OCI-M1 (cell line): ENCODE results near the gene DNAJC6.
"Not testable (repeated sequence)": the region's sequence is repeated elsewhere in the genome, so short reads cannot be mapped to it uniquely, and the experiment has no call there.

Experiments used
- DNase-seq: peaks from one replicate; lab custom pipeline; 2025; lab: John Stamatoyannopoulos, UW

DNAJC6 gene

DNA sequence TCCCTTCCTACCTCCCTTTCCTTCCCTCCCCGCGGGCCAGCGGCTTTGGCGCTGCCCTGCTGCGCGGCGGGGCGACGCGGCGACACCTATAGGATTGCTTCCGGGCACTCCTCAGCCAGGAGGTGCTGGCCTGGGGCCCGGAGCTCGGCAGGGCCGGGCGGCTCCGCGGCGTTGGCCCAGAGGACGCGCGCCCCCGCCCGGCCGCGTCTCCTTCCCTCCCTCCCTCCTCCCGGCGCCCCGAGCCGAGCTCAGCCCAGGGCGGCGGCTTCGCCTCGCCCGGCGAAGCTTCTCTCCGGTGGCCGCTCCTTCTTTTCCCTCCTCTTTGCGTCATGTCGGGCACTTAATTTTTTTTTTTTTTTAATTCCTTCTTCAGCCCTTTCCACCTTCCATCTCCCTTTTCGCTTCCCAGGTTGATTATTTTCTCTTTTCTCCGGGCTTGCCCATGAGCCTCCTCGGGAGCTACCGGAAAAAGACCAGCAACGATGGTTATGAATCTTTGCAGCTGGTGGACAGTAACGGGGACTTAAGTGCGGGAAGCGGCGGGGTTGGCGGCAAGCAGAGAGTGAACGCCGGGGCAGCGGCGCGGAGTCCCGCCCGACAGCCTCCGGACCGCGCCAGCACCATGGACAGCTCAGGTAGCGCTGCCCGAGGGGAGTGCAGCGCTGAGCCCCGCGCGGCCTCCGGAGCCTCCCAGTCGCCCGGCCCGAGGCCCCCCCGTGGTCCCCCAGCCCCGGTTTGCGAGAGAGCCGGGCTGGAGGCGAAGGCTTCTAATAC, at the start of gene DNAJC6:
TSS of gene DNAJC6 (plus strand) at position 240 of the 774 bp plus-strand sequence. CDS start at position 443, 203 bp downstream.
- DNase-seq: peak; percentile 84

DNA sequence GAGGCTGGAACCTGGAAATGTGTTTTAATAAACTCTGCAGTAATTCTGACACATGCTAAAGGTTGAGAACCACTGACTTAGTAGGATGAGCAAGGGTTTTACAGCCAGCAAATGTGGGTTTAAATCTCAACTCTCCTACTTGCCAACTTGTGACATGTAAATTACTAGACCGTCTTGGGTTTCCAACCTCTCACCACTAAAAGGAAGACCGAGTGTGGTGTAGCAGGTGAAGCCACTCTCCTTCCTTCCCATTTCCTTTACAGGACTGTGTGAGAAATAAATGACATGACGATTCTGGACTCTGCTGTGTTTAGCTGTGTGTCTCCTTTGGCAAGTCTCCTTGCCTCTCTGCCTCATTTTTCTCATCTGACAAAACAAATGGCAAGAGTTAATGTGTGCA, 49.5 kb upstream of the DNAJC6 start:
- DNase-seq: peak; percentile 22

DNA sequence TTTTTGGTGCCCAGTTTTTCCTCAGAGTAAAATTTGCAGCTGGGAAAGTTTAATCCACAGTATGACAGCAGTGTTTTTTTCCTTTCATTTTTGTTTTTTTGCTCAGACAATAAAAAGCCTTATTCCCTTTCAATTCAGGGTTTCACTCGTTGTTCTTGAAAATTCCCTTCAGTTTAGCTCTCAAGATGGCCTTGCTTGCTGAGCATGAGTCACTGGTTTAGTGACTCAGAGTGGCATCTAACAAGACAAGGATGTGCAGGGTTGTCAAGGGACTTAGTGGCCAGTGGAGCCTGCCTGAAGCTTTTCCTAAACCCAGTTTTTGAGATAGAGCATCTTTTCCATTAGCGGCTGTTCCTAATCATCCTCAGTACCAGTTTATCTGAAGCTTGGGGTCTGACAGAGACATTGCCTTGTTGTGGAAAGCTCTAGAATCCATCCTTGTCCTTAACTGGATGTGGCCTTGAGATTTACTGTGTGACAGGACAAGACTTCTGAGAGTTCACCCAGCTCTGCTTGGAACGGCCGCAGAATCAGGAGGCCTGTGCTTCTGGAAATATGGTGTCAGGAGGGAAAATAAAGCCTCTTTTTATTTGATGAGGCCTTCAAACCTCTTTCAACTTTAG, 48.4 kb upstream of the DNAJC6 start:
- peak; percentile 71 for DNase-seq

DNA sequence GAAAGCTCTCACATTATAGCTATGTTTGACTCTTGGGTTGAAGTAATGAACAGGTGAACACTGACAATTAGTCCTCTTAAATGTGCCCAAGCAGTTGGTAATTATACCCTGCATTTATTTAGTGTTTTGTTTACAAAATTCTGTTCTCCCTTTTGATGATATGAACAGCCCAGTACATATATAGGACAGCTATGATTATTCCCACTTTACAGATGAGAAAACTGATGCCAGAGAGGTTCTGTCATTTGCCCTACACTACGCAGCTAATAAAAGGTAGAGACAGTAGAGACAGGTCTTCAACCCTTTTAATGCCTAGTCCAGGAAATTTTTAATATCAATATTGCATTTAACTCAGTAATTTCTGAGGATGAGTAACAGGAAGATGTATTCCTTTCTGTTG, 46.1 kb upstream of the DNAJC6 start:
- no peak for DNase-seq

DNA sequence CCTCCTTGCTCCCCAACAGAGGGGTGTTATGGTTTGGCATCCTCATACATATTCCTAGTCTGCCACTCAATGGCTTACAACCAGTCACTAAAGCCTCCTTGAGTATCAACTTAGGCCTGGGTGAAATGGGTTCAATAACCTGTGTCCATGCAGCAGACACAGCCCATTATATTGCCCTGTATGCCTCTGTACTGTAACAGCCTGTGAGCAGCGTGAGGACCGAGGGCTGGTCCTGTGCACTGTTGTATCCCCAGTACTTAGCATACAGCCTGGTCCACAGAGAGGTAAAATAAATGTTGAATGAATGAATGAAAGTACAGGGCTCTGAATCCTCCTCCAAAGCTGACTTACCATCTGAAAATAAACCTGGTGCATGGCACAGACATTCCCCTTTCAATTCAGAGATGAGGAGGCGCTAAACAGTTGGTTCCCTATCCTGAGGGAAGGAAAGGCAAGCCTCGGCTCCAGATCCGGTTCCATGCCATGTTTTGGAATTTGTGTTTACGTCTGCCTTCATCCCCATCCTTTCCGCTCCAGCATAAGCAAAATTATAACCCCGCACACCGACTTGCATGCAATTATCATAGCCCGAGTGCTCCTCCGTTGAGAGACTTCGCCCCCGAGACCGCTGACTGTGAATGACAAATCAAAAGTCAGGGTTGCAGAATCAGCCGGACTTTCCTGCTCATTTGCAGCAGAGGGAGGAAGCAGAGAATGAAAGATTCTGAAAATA, 45.0 kb upstream of the DNAJC6 start:
- DNase-seq: peak; percentile 91

- DNase-seq: no peak
Measured at GRCh38 chr1:65265296-65265650, 44.1 kb upstream of the DNAJC6 start.

DNA sequence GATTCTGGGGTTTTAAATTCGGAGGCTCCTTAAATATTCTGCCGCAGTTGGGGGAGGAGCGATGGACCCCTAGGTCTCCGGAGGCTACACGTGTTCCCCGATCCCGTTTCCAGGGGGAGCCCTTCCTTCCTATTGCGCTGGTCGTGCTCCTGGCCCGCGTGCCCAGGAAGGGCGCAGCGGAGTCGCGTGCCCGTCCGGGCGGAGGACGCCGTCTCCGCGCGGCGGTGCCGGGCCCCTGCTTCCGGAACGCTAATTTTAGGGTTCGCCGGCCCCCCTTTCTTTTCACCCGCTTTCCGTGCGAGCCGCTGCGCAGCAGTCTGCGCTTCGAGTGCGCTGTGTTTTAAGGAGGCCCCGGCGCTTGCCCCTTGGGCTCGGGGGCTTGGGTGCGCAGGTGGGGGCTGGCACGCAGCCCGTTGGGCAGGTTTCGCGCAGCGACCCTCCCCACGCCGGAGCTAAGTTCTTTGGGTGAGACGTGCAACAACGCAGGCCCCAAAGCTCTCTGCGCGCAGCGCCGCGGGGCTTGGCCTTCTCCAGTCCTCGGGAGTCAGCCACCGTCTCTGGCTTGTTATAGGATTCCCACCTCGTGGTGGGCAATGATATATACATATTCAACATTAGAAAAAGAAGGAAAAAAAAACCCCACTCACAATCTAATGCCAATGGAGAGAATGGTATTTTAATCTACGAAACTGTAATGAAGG, 43.5 kb upstream of the DNAJC6 start:
- peak; percentile 80 for DNase-seq

DNA sequence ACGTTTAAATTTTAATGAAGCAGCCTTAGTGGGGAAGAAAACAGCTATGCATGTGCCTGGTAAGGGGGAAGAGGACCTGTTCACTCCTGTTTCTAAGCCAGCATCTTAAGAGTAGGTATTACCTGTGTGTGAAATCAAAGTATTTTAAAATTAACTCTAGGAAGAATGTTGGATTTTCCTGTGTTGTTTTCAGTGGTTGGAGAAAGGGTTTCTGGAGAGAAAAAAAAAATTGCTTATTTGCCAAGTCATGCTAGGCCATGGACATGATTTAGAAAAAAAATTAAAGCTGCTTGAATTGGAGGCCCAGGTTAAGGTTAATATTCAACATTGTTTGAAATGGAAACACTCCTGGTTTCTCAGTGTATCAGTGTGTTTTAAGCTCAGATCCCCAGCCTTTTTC, 42.9 kb upstream of the DNAJC6 start:
- DNase-seq: no peak

DNA sequence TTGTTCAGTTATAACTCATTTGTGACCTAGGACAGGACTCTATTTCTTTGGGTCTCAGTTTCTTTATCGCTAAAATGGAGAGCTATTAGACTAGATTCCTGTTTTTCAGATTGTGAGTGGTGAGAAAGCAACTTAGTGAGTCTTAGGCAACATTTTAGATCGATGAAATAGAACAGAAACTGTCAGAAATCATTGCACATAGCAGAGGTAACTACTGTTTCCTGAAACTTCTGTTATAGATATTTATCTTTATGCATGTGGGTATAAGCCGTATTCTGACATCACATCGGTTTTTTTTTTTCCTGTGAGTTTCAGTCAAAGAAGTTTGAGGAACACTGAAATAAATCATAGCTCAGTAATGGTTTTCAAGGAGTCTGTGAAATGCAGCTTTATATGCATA, 42.1 kb upstream of the DNAJC6 start:
- DNase-seq: peak; percentile 74

DNA sequence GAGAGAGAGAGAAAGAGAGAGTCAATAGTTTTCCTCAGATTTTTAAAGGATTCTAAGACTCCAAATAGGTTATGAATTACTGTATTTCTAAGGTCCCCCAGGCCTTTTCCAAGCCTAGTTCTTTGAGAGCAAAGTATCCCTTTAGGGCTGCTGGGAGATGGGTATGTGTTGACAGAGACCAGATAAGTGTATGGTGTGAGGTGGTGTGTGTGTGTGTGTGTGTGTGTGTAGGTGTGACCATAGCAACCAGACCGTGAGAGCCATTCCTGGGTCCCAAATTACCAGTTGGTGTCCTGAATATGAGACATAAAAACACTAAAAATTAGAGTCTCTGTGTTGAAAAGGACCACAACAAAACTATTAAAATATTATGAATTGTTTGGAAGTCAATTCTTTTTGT, 41.7 kb upstream of the DNAJC6 start:
- peak; percentile 73 for DNase-seq

DNA sequence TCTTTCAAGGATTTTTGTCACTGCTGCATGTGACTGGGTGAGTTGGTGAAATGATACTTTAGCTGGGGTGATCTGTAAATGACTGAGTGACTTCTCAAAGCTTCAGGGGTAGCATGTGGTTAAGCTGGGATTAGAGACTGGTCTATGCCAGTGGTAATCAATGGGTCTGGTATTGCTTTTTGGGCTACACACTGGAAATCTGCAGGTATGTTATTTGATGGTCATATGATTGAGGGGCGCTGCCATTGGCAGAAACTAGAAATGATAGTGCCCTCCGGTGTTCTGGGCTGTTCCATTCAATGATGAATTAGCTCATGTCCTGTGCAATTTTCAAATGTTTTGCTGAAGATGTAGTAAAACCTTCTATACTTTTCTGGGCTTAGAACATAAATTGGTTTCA, 39.7 kb upstream of the DNAJC6 start:
- peak; percentile 44 for DNase-seq

DNA sequence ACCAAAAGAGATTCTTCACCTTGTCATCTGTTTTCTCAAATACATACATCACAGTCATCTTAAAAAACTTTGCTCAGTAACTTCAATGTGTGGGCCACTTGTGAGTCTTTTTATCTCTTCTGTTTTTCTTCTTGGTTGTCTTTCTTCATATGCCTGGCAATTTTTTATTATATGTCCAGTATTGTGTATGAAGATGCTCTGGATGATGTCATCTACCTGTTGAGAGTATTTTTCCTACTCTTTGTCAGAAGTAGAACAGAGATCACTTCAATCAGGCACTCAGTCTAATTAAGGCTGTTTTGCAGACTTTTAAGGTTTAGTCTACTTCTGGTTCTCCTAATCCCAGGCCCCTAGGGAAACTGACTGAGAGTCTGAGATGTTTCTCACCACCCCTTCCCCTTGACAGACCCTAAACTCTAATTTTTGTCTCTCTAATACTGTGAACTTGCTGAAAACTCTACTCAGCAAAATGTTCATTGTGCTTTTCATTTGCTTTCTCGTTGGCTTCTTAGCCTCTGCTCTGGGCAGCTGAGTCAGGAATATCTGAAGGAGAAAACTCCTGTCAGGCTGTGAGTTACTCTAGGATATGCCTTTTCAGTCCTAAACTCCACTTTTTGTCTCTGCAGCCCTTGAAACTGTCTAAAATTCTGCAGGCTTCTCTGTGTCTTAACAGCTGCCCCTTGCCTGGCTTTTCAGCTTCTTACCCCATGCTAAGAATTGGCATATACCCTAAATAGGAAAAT, 33.0 kb upstream of the DNAJC6 start:
- DNase-seq: peak; percentile 67

DNA sequence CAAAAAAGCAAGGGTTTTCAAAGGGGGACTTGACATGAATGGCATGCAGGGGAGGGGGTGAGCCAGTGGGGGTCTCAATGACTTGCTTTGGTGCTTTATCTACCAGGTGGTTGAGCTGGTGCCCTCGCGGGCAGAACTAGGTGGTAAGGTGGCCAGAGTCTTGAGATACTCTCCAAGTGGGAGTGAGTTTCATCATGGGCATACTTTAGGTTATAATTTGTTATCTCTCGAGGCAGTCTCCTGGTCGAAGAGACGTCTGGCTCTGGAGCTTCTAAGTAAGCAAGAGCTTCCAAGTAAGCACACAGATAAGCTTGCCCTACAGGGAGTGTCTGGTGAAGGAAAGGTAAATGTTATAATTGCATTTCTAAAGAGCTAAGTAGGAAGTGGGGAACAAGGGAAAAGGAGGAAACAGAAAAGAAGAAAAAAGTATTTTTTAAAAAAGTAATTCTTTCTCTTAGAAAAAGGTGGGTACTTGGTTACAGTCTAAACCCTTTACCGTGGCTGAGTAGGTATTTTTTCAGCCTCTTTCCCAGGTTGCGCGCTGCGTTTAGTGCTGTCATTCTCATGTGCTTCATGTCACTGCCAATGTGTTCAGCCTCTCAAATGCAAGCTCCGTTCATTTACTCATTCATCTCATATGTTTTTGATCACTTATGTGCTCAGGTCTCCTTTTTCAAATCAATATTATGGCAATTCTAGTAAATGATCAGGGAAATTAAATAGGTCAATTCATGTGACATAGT, 31.6 kb upstream of the DNAJC6 start:
- DNase-seq: peak; percentile 91

DNA sequence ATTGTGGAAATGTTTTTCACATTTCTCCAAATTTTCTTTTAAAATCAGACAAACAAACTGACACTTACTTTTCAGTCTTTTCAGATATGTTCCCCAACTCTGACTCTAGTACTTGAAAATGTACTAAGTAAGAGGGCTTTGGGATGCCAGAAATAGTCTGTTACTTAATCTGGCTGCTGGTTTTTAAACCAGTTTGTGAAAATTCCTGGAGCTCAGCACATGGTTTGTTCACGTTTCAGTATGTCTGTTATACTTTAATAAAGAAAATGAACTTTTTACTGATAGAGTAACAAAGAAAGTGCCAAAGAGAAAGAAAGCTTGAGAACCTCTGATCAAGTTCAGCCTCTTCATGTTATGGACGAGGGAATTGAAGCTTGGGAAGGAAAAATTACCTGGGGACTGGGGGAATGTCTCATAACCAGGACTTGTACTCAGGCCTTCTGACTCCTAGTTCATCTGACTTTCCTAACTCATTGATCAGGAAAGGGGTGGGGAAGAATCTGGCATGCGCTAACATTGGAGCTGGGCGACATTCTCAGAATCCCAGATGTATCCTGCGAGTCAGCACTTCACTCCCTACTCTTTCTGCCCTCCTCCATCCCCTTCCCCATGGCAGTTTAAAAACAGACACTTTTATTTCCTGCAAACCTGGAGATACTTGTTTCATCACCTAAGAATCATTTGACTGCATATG, 30.8 kb upstream of the DNAJC6 start:
- DNase-seq: no peak

DNA sequence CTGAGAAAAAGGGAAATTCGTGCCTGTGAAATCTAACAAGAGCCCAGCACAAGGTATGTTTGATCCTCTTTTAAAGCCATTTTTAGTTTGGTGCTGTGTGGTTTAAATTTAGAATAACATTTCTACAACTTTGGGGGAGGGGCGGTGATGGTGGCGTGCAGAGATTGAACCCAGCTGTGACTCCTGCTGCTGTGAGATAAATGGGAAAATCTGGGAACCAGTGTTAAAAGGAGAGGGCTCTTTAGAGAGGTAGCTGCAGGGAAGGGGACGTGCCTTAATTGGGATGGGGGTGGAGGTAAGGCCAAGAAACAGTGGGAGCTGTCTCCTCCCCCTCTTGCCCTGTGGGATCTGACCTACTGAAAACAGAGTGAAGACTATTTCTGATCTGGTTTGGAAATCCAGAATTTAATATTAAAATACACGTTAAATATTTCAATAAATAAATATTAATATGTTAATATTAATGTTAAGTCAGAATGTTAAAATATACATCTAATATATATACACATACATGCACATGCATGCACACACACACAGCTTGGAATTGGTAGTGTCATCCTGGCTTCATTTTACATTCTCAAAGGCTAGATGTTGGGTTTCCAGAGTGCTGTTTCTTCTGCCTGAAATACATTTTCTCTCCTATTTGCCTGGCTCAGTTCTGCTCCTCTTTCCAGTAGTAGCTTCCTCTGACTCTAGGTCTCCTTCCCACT, 30.1 kb upstream of the DNAJC6 start:
- peak; percentile 31 for DNase-seq

DNA sequence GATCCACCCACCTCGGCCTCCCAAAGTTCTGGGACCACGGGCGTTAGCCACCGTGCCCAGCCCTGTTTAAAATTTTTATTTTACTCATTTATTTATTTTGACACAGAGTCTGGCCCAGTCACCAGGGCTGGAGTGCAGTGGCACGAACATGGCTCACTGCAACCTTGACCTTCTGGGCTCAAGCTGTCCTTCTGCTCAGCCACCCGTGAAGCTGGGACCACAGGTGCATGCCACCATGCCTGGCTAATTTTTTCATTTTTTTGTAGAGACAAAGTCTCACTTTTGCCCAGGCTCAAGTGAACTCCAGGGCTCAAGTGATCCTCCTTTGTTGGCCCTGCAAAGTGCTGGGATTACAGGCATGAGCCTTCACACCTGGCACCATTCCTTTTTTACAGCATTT, 27.5 kb upstream of the DNAJC6 start:
- no peak for DNase-seq

GRCh38 chr1:65284229-65284628, 25.1 kb upstream of the DNAJC6 start:
- no peak for DNase-seq

GRCh38 chr1:65289449-65289848, 19.9 kb upstream of the DNAJC6 start:
- peak; percentile 81 for DNase-seq

DNA sequence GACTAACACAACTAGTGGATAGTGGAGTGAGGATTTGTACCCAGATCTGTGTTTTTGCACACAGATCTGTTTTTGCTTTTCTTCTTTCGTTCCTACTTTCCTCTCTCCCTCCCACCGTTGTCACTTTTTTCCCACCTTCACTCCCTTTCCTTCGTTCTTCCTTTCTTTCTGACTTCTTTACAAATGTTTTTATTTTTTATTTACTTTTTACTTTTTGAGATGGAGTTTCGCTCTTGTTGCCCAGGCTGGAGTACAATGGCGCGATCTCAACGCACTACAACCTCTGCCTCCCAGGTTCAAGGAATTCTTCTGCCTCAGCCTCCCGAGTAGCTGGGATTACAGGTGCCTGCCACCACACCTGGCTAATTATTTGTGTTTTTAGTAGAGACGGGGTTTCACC, 17.5 kb upstream of the DNAJC6 start:
- DNase-seq: not testable (repeated sequence)
